Transverse colon (tissue), 4 donors: ENCODE results near the gene SPOCK2.

Experiments used
- POLR2AphosphoS5 ChIP-seq, 3 donors: sonication (generic); formaldehyde crosslinking; IDR thresholded peaks; one replicate each; pipeline ENCODE4 v1.6.1; 2016; ENCODE audit warnings: antibody characterized with exemption in 3 of 3
- TF ChIP-seq, protein P1 (sequence below), 5 experiments: fragments of 200-600 bp in 3 of 5; fragments of 450-650 bp in 2 of 5; sonication (generic) in 3 of 5; IDR thresholded peaks; 1 replicate in 2 of 5; 2 replicates in 3 of 5; pipeline ENCODE4 v1.5.1; 2016 to 2017; ENCODE audit warnings: antibody characterized with exemption in 5 of 5, inconsistent platforms in 3 of 5, mild to moderate bottlenecking in 2 of 5, moderate library complexity in 1 of 5

DNA sequence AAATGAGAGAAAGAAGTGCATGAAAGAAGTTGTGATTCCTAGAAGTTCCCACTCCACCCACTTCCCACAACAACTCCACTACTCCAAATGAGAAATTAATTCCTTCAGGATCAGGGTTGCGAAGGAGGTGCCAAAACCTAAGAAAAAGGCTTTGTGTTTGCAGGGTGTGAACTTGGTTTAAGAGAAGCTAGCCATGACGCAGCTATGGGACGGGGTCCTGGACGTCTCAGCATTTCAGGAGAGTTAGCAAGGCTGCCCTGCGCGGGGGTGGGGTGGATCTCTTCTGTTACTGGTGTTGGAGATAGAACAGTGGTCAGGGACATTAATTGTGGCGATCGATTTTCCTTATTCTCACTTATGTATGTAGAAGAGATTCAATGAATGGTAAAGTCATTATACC is 63.0 kb downstream of the SPOCK2 start:
- no peak for TF ChIP-seq POLR2AphosphoS5 (IDR thresholded peaks at IDR 0.05)
- TF ChIP-seq, protein P1, sequence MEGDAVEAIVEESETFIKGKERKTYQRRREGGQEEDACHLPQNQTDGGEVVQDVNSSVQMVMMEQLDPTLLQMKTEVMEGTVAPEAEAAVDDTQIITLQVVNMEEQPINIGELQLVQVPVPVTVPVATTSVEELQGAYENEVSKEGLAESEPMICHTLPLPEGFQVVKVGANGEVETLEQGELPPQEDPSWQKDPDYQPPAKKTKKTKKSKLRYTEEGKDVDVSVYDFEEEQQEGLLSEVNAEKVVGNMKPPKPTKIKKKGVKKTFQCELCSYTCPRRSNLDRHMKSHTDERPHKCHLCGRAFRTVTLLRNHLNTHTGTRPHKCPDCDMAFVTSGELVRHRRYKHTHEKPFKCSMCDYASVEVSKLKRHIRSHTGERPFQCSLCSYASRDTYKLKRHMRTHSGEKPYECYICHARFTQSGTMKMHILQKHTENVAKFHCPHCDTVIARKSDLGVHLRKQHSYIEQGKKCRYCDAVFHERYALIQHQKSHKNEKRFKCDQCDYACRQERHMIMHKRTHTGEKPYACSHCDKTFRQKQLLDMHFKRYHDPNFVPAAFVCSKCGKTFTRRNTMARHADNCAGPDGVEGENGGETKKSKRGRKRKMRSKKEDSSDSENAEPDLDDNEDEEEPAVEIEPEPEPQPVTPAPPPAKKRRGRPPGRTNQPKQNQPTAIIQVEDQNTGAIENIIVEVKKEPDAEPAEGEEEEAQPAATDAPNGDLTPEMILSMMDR (IDR thresholded peaks at IDR 0.05) = no peak
